Measurements from ENCODE around the gene STXBP4.
A peak's percentile ranks its signal among the peaks of the same experiment; 100 is the strongest.

Gene STXBP4

DNA sequence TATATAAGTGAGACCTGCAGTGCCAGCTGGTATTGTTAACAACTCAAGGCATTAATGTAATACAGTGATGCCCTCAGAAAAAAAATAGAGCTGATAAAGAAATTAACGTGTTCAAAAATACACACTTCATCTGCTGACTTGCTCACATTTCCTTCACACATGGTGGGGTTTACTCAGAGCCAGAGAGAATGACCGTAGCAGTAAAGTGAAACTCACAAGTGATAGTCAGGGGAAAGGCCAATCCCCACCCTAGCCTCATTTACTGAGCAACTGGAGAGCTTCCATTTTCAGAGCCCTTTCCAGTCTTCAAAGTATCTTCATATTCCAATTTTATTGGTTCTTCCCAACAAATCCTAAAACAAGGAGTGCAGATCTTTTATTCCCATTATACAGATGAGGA lies 222.2 kb downstream of the STXBP4 start:
- no peak for TF ChIP-seq CTCF (conservative IDR thresholded peaks at IDR 0.05; ENCODE audit: low read length)
- H3K4me3 ChIP-seq (ENCODE audit: low read length) = no peak overlapping the region
- DNase-seq (ENCODE audit: low read depth) = no peak

DNA sequence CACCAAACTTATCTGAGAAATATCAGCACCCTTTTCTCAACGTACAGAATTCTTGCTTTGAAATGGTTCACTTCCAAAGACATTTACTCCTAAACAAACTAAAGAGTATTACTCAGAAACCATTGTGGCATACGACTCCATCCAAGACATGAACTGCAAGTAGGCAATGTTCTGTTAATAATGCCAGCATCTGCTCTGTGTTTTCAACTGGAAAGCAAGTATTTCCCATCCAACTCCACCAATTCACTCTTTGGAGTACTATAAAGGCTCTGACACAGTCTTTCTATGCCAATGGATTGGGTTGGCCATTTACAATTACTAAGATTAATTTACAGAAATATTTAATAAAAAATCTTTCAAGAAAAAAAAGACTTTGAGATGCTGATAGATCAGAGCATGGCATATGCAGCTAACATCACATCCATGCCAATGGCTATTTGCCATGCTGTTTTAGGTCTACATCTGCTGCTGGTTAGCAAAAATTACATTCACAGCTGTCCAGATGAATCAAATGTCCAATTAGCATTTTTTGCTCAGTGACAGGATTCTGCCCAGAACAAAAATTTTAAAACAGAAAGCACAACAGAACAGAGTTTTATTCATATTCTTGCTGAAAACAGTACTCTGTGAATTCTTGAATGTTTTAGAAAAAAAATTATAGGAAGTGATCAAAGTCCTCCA lies 230.3 kb downstream of the STXBP4 start:
- no peak overlapping the region; the same call in 1 of the 2 replicates for H3K4me3 ChIP-seq (ENCODE audit: low read length)
- TF ChIP-seq CTCF (conservative IDR thresholded peaks at IDR 0.05; ENCODE audit: low read length) = no peak
- DNase-seq (ENCODE audit: low read depth) = peak; percentile 51

- DNase-seq (ENCODE audit: low read depth) = no peak
- no peak overlapping the region for H3K4me3 ChIP-seq (ENCODE audit: low read length)
- TF ChIP-seq CTCF (conservative IDR thresholded peaks at IDR 0.05; ENCODE audit: low read length) = no peak
These were observed 232.3 kb downstream of the STXBP4 start for GRCh38 chr17:55200904-55201303.

DNA sequence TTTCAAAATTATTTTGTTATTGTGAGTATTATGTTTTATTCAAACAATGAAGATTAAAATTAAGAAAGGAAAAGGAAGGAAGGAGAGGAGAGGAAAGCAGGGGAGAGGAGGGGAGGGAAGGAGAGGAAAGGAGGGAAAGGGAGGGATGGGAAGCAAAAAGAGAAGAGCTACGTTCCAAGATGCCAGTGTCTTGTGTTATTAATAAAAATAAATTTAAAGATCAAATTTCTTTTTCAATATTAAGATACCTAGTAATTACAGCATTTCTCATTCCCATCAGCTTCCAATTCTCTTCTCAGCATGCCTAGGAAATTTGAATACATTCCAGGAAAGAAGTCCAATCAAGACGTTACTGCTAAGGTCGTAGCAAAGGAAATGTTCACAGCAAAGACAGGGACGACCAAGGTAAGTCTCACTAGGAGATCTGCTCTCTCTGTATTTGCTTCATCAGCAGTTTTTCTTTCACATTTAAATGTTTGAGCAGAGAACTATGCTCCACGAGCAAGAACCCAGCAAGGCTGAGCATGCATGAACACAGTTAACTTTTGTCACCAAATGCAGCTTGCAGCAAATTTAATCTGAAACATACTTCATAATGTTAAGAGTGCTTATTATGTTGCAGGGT lies 232.9 kb downstream of the STXBP4 start:
- no peak for TF ChIP-seq CTCF (conservative IDR thresholded peaks at IDR 0.05; ENCODE audit: low read length)
- no peak overlapping the region for H3K4me3 ChIP-seq (ENCODE audit: low read length)
- no peak for DNase-seq (ENCODE audit: low read depth)

DNA sequence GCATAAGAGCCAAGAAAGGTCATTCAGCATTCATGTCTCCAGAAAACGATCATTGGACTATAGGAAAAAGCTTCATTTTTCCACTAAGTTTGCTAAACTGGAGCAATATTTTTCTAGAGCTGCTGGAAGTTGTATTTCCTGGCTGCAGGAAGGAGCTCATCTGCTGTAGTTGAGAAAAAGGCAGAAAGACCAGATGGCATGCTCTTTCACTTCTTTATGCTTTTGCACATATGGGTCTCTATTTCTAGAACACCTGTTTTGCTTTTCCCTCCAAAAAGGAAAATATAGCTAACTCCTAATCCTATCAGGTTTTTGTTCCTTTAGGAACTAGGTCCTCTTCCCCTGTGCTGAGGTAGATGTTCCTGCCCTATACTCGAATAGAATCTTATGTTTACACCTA lies 234.3 kb downstream of the STXBP4 start:
- TF ChIP-seq CTCF (conservative IDR thresholded peaks at IDR 0.05; ENCODE audit: low read length) = no peak
- no peak for DNase-seq (ENCODE audit: low read depth)
- no peak overlapping the region for H3K4me3 ChIP-seq (ENCODE audit: low read length)

DNA sequence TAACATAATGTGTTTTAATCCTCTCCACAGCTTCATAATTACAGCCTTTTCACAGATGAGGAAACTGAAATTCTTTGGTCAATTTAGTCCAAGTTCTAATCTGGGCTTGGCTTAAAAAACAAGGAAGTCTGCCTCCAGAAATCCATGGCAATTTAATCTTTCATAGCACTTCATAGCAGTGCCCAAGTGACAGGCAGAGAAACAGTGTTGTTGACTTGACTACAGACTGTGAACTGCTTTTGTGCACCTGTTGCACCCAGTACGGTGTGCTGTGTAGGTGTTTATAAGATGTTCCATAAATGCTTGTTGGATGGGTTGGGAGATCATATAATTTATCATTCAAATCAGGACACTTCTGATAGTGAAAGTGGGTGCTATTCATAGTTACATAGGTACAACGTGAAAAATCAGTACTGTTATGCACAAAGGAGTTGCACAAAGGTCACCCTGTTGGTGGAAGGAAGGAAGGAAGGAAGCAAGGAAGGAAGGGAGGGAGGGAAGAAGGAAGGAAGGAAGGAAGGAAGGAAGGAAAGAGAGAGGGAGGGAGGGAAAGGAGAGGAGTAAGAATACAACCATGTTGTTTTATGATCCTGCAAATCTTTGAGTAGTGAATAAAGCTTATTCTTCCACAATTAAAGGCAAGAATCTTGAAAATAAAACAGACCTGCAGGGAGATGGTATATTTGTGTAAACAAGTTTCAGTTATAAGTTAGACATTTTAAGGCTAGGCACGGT lies 239.7 kb downstream of the STXBP4 start:
- DNase-seq (ENCODE audit: low read depth) = no peak
- no peak for TF ChIP-seq CTCF (conservative IDR thresholded peaks at IDR 0.05; ENCODE audit: low read length)
- H3K4me3 ChIP-seq (ENCODE audit: low read length) = no peak overlapping the region
